NCI-H2081 treated with DMSO at 0.1 percent for 48 hours (cell line): ENCODE measurements around the gene NRG2.

Source experiments
- DNase-seq: peaks from one replicate; lab custom pipeline; 2025; lab: John Stamatoyannopoulos, UW

Gene NRG2

GRCh38 chr5:139942243-139942642 is 100.9 kb downstream of the NRG2 start:
- DNase-seq = no peak

- no peak for DNase-seq
These were observed 112.7 kb downstream of the NRG2 start for GRCh38 chr5:139930406-139930805.

- DNase-seq = no peak
These were observed 116.1 kb downstream of the NRG2 start for GRCh38 chr5:139926797-139927503.

- DNase-seq = no peak
These were observed 117.2 kb downstream of the NRG2 start for GRCh38 chr5:139925650-139926640.

GRCh38 chr5:139925216-139925562 is 117.9 kb downstream of the NRG2 start:
- no peak for DNase-seq

GRCh38 chr5:139924294-139925215 is 118.5 kb downstream of the NRG2 start:
- no peak for DNase-seq

- no peak for DNase-seq
These were observed 123.8 kb downstream of the NRG2 start for GRCh38 chr5:139919308-139919707.

GRCh38 chr5:139915834-139916233 is 127.3 kb downstream of the NRG2 start:
- no peak for DNase-seq

- DNase-seq = no peak
These were observed 127.8 kb downstream of the NRG2 start for GRCh38 chr5:139915266-139915665.

GRCh38 chr5:139914218-139914807 is 128.8 kb downstream of the NRG2 start:
- DNase-seq = no peak

- no peak for DNase-seq
These were observed 130.3 kb downstream of the NRG2 start for GRCh38 chr5:139912804-139913203.

- no peak for DNase-seq
These were observed 130.9 kb downstream of the NRG2 start for GRCh38 chr5:139912158-139912557.

GRCh38 chr5:139911425-139912120 is 131.5 kb downstream of the NRG2 start:
- DNase-seq = no peak

GRCh38 chr5:139910901-139911300 is 132.2 kb downstream of the NRG2 start:
- no peak for DNase-seq

GRCh38 chr5:139910036-139910435 is 133.1 kb downstream of the NRG2 start:
- DNase-seq = no peak

- DNase-seq = no peak
These were observed 134.3 kb downstream of the NRG2 start for GRCh38 chr5:139908749-139909148.

GRCh38 chr5:139906661-139907060 is 136.4 kb downstream of the NRG2 start:
- DNase-seq = no peak

GRCh38 chr5:139904816-139905661 is 138.1 kb downstream of the NRG2 start:
- DNase-seq = no peak

GRCh38 chr5:139904566-139904815 is 138.6 kb downstream of the NRG2 start:
- no peak for DNase-seq

- no peak for DNase-seq
These were observed 139.1 kb downstream of the NRG2 start for GRCh38 chr5:139903795-139904565.
